MM.1S (cell line): ENCODE results near the gene FAF1.

Experiments
- CTCF ChIP-seq: fragments of 300-600 bp; sonication (generic); IDR thresholded peaks from 2 replicates; pipeline ENCODE4 v1.5.1; 2016; ENCODE audit warnings: antibody characterized with exemption, low read length, mixed read lengths
- EZH2 ChIP-seq: fragments of 300-600 bp; sonication (generic); optimal IDR thresholded peaks from 2 replicates; pipeline ENCODE3; 2017; ENCODE audit warnings: low read depth, mild to moderate bottlenecking, antibody characterized with exemption, low read length, mixed read lengths

GRCh38 chr1:50684185-50684584 lies 275.9 kb downstream of the FAF1 start:
- TF ChIP-seq CTCF (no peak), EZH2 (no peak)
